ENCODE measurements around the gene SLC10A2. TPM values are rescaled to one million over a fixed set of nuclear protein-coding genes. Genes with fewer than 3 reads are reported as not detected.

Gene SLC10A2
- not detected in 2 replicates for total RNA-seq

DNA sequence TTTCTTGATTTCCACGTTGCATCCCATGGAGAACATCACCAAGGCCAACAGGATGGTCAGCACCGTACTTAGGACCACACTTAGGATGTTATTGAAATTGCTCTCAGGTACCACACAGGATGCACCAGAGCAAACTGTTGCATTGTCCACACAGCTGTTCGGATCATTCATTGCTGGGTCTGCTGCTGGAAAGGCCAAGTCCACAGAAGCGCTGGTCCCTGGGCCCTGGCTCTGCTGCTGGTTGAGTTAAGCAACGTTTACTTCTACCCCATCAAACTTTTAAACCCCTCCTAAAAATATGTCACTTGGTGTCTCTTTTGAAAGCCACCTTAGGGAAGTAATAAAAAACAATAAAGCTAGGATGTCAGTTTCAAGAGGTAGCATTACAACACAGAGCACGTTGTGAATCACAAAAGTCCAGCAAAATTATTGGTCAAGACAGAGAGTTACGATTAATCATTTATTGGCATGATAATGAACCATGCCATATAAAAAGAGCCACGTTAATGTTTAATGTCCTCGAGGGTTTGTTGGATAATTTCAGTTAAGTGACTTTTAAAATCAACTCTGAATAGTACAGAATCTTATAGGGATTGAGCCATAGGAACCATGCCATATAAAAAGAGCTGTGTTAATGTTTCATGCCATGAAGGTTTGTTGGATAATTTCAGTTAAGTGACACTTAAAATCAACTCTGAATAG lies at the start of gene SLC10A2:
SLC10A2 (minus strand) TSS at position 339 of the 702 bp plus-strand sequence; CDS start at position 171, 168 bp downstream.

Other genes starting within 250 kb of the SLC10A2 start
- gene ERCC5, start 220.4 kb downstream of the SLC10A2 start, total RNA-seq: 70.5 and 74.9 TPM in 2 replicates

Measured in smooth muscle cell of bladder (primary cell).